ENCODE results near the gene HNRNPH1.

HNRNPH1 gene

DNA sequence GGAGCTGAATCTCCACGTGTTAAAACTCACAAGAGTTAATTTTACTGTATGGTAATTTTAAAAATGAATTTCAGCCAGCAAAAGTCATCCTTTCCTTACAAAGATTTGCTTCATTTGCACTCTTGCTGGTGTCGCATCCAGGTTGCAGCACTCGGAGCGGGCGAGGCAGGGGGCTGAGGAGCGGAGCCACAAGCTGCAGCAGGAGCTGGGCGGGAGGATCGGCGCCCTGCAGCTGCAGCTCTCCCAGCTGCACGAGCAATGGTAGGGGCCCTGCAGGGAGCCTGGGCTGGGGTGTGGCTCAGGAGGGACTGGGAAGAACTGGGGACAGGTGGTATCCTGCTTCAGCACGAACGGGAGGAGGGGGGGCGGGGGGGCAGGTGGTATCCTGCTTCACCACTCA, 27.1 kb downstream of the HNRNPH1 start:
- TF ChIP-seq, protein P1, sequence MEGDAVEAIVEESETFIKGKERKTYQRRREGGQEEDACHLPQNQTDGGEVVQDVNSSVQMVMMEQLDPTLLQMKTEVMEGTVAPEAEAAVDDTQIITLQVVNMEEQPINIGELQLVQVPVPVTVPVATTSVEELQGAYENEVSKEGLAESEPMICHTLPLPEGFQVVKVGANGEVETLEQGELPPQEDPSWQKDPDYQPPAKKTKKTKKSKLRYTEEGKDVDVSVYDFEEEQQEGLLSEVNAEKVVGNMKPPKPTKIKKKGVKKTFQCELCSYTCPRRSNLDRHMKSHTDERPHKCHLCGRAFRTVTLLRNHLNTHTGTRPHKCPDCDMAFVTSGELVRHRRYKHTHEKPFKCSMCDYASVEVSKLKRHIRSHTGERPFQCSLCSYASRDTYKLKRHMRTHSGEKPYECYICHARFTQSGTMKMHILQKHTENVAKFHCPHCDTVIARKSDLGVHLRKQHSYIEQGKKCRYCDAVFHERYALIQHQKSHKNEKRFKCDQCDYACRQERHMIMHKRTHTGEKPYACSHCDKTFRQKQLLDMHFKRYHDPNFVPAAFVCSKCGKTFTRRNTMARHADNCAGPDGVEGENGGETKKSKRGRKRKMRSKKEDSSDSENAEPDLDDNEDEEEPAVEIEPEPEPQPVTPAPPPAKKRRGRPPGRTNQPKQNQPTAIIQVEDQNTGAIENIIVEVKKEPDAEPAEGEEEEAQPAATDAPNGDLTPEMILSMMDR (IDR thresholded peaks at IDR 0.05; ENCODE audit: insufficient read depth, low read length, poor library complexity, severe bottlenecking): no peak

DNA sequence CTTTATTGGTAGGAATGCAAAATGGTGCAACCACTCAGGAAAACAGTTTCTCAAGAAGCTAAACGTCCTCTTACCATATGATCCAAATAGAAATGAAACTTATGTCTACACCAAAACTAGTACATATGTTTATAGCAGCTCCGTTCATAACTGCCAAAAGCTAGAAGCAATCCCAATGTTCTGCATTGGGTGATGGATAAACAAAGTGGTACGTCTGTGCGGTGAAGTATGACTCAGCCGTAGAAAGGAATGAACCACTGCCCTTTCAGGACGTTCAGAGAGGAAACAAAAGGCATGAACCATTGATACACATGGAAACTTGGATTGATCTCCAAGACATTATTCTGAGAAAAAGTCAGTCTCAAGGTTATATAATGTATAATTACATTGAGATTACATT, 27.6 kb downstream of the HNRNPH1 start:
- DNase-seq (ENCODE audit: extremely low read depth, insufficient read length): no peak
- TF ChIP-seq, protein P1 (IDR thresholded peaks at IDR 0.05; ENCODE audit: insufficient read depth, low read length, poor library complexity, severe bottlenecking): no peak
- Histone ChIP-seq H3K27me3 (replicated peaks; ENCODE audit: control insufficient read depth, insufficient read depth, low read length) (no peaks in the 10 kb centered on the region), H3K36me3 (ENCODE audit: control insufficient read depth, insufficient read depth, low read length) (peaks cover 11% of the 10 kb centered on the region), H3K4me3 (replicated peaks; ENCODE audit: low read depth, low read length) (no peak overlapping the region)

More for the DNA sequence above, 27.1 kb downstream of the HNRNPH1 start:
- DNase-seq (ENCODE audit: extremely low read depth, insufficient read length): no peak
- H3K36me3 ChIP-seq (ENCODE audit: control insufficient read depth, insufficient read depth, low read length): peaks cover 11% of the 10 kb centered on the region
- H3K4me3 ChIP-seq (replicated peaks; ENCODE audit: low read depth, low read length): no peak overlapping the region
- H3K27me3 ChIP-seq (replicated peaks; ENCODE audit: control insufficient read depth, insufficient read depth, low read length): no peaks in the 10 kb centered on the region

DNA sequence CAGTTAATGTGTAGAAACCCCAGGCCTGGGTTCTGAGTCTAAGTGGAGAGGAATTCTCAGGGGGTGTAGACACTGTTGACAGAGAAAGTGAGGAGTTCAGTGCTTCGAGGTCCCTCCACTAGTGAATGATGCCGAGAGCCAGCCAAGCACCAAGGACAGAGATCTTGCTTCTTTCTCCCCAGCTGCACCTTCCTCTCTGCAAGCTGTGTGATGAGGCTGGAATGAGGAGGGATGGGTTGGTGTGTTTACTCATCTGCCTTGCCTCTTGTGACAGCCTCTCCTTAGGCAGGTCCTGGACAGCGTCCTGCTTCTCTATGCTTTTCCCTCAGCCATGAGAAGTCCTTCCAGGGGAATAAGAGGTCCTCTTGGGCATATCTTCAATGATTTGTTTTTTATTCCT, 35.3 kb downstream of the HNRNPH1 start:
- TF ChIP-seq, protein P1 (IDR thresholded peaks at IDR 0.05; ENCODE audit: insufficient read depth, low read length, poor library complexity, severe bottlenecking): no peak
- Histone ChIP-seq H3K36me3 (ENCODE audit: control insufficient read depth, insufficient read depth, low read length) (peaks cover 10% of the 10 kb centered on the region), H3K4me3 (replicated peaks; ENCODE audit: low read depth, low read length) (no peak overlapping the region), H3K27me3 (replicated peaks; ENCODE audit: control insufficient read depth, insufficient read depth, low read length) (no peaks in the 10 kb centered on the region)
- no peak for DNase-seq (ENCODE audit: extremely low read depth, insufficient read length)

DNA sequence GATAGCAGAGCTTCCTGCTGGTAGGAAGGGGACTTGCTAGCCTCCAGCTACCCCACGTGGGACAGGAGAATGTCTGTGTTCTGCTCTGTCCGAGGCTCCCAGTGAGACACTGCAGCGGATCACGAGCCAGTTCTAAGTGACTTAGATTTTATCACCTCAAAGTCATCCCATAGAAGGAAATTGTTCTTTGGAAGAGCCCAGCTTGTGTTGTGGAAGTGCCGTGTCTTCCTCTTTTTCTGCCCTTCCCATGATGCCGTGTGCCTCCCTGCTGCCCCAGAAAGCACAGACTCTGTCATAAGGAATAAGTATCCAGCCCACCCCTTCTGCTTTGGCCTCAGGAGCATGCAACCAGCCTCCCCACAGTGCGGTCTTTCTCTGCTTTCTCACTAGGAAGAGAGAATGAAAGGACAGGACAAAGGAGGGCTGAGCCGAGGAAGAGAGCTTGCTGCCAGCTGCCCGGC, 37.5 kb downstream of the HNRNPH1 start:
- H3K36me3 ChIP-seq (ENCODE audit: control insufficient read depth, insufficient read depth, low read length): peaks cover 9% of the 10 kb centered on the region

DNA sequence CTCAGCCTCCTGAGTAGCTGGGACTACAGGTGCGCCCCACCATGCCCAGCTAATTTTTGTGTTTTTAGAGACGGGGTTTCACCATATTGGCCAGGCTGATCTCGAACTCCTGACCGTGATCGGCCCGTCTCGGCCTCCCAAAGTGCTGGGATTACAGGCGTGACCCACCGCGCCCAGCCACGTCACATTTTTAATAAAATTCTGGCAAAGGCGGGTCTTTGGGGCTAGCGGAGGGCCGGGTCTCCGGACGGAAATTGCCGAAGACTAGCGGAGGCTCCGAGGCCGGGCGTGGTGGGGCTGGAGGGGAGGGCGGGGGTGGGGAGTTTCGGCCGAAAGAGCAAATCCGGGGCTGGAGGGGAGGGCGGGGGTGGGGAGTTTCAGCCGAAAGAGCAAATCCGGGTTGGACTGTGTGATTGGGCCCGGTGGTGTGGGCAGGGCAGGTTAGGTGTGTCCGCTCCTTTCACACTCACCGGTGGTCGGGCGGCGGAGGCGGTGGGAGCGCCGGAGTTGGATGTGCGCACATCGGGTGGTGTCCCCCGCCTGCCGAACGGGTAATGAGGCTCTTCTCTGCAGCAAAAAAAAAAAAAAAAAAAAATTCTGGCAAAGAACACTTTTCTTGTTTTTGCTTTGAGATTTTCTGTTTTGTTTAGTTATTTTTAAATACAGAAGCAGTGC, 46.0 kb downstream of the HNRNPH1 start:
- Histone ChIP-seq H3K36me3 (ENCODE audit: control insufficient read depth, insufficient read depth, low read length) (peaks cover 2% of the 10 kb centered on the region), H3K4me3 (replicated peaks; ENCODE audit: low read depth, low read length) (no peak overlapping the region), H3K27me3 (replicated peaks; ENCODE audit: control insufficient read depth, insufficient read depth, low read length) (no peaks in the 10 kb centered on the region)
- no peak for DNase-seq (ENCODE audit: extremely low read depth, insufficient read length)
- TF ChIP-seq, protein P1 (IDR thresholded peaks at IDR 0.05; ENCODE audit: insufficient read depth, low read length, poor library complexity, severe bottlenecking): no peak

More for the DNA sequence above, 37.5 kb downstream of the HNRNPH1 start:
- Histone ChIP-seq H3K27me3 (replicated peaks; ENCODE audit: control insufficient read depth, insufficient read depth, low read length) (no peaks in the 10 kb centered on the region), H3K4me3 (replicated peaks; ENCODE audit: low read depth, low read length) (no peak overlapping the region)
- TF ChIP-seq, protein P1 (IDR thresholded peaks at IDR 0.05; ENCODE audit: insufficient read depth, low read length, poor library complexity, severe bottlenecking): no peak
- no peak for DNase-seq (ENCODE audit: extremely low read depth, insufficient read length)
